Measurements from ENCODE around the gene ATP8B3. TPM values are rescaled to one million over a fixed set of nuclear protein-coding genes. Genes with fewer than 3 reads are reported as not detected.
A peak's percentile ranks its signal among the peaks of the same experiment; 100 is the strongest.

ATP8B3 gene
- total and polyA plus RNA-seq, 9 of the 15 experiments (the other 6 are each of a cell fraction or from before 2014, with no cell fraction given): 1.2 to 12.3 (median 3.8) TPM

DNA sequence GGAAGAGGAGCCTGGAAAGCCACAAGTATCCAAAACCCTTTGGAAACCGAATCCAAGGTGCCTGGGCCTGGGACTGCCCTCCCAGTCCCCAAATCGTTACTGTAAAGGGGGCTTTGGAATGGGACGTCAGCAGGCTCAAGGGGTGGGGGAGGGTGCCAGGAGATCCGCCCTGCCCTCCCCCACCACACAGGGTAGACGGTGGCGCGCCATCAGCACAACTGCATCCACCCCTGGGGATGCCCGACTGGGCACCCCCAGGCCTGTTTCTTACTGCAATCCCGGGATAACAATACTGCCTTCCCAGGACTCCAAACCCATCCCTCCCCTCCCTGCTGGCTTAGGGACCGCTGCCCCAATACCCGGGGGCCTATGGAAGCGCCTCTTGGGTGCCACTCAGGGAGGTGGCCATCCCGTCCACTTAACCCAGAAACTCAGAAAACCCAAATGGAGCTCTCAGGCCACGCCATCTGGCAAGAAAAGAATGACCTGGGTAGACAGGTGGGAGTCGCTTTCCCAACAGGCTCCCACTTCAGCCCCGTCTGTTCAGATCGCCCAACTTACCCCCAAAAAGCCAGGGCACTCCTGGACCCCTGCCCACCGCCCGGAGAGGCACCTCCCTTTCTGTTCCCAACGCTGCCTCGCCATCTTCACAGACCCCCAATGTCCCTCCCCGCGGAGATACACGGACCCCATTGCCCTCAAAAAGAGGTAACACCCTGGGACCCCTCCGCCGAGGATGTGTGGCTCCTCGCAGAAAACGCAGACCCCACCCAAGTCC lies 48.9 kb upstream of the ATP8B3 start:
- no peaks in the 10 kb centered on the region; the same call in 2 of the 3 replicates for H3K36me3 ChIP-seq (ENCODE audit: control insufficient read depth, insufficient read depth, low read length)
- no peak overlapping the region for H2AFZ ChIP-seq (ENCODE audit: low read depth, low read length)
- no TSS peak for BruUV-seq (replicated peaks)
- peak overlapping the region; percentile 95 for H3K4me3 ChIP-seq
- peak overlapping the region; percentile 84 to 97 for H3K9ac ChIP-seq (ENCODE audit: insufficient read depth in 1 of 2, low read depth in 2 of 2, low read length in 2 of 2)
- FAIRE-seq (no peak), ATAC-seq (no peak), DNase-seq (ENCODE audit: extremely low read depth in 1 of 4, low spot score in 3 of 4) (no peak)
- H3K27ac ChIP-seq (ENCODE audit: extremely low read depth, low read depth, low read length): peak overlapping the region; percentile 85
- H3K4me2 ChIP-seq (ENCODE audit: insufficient read depth, low read length): peak overlapping the region; percentile 82
- no peaks in the 10 kb centered on the region for H3K27me3 ChIP-seq (ENCODE audit: control insufficient read depth in 2 of 2, insufficient read depth in 2 of 2, low read length in 2 of 2)
- H4K20me1 ChIP-seq (replicated peaks; ENCODE audit: control insufficient read depth, insufficient read depth, low read length): peaks cover 28% of the 10 kb centered on the region
- H3K9me1 ChIP-seq (ENCODE audit: control insufficient read depth, insufficient read depth, low read length): peaks cover 5% of the 10 kb centered on the region
- intact Hi-C loops (cut with micrococcal nuclease): no loop called here
- ChIA-PET CTCF (ENCODE audit: low intra/inter-chr PET ratio) (no interaction called here), POLR2A (interaction anchor here (0.6 kb wide), 3 partner anchors 162 to 434 kb away, joined by 3 read pairs; no protein-coding TSS in a partner anchor)
- in situ Hi-C loops (cut with MboI): no loop called here
- peaks cover 78% of the 10 kb centered on the region for H3K79me2 ChIP-seq (ENCODE audit: control insufficient read depth, insufficient read depth, low read length)
- H3K4me1 ChIP-seq (replicated peaks in 1 of 2; ENCODE audit: control insufficient read depth in 2 of 2, insufficient read depth in 2 of 2, low read length in 2 of 2): peaks cover 48 to 83% of the 10 kb centered on the region in 2 experiments
- no peaks in the 10 kb centered on the region for H3K9me3 ChIP-seq (replicated peaks; ENCODE audit: control insufficient read depth, insufficient read depth, low read depth, low read length)
- TF ChIP-seq TCF7 (IDR thresholded peaks at IDR 0.05; ENCODE audit: borderline replicate concordance) (no peak), KDM5B (IDR thresholded peaks at IDR 0.05; ENCODE audit: insufficient replicate concordance, low read depth, low read length) (peak; percentile 2), RBBP5 (IDR thresholded peaks at IDR 0.05; ENCODE audit: borderline replicate concordance, insufficient read depth, low read length, poor library complexity, severe bottlenecking) (peak; percentile 39), RBFOX2 (IDR thresholded peaks at IDR 0.05; ENCODE audit: low read depth, low read length) (0 out of 2 replicates have a peak, but pooled peaks have one; percentile 0)
- TF ChIP-seq, protein P1, sequence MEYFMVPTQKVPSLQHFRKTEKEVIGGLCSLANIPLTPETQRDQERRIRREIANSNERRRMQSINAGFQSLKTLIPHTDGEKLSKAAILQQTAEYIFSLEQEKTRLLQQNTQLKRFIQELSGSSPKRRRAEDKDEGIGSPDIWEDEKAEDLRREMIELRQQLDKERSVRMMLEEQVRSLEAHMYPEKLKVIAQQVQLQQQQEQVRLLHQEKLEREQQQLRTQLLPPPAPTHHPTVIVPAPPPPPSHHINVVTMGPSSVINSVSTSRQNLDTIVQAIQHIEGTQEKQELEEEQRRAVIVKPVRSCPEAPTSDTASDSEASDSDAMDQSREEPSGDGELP (CRISPR knock-in tag; IDR thresholded peaks at IDR 0.05; ENCODE audit: borderline replicate concordance): peak; percentile 20; the same call in 1 of the 2 replicates
- TF ChIP-seq, protein P2, sequence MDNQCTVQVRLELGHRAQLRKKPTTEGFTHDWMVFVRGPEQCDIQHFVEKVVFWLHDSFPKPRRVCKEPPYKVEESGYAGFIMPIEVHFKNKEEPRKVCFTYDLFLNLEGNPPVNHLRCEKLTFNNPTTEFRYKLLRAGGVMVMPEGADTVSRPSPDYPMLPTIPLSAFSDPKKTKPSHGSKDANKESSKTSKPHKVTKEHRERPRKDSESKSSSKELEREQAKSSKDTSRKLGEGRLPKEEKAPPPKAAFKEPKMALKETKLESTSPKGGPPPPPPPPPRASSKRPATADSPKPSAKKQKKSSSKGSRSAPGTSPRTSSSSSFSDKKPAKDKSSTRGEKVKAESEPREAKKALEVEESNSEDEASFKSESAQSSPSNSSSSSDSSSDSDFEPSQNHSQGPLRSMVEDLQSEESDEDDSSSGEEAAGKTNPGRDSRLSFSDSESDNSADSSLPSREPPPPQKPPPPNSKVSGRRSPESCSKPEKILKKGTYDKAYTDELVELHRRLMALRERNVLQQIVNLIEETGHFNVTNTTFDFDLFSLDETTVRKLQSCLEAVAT (IDR thresholded peaks at IDR 0.05): no peak
- WGBS (ENCODE audit: insufficient coverage, low coverage, missing lambda C conversion rate): 8% methylated on average over 27 of the region's 28 CpGs
